Body of pancreas (tissue), 4 donors: ENCODE measurements around the gene MAPT. TPM values are rescaled to one million over a fixed set of nuclear protein-coding genes. Genes with fewer than 3 reads are reported as not detected.

Source experiments
- ATAC-seq: fragments of 150-250 bp; one replicate; pipeline ENCODE4 v1.9.1; 2016
- DNase-seq, 4 donors: peaks; one replicate each; pipeline ENCODE4 v3.0.0-alpha.2; 2019
- H3K27ac ChIP-seq, 4 donors: fragments of 200-600 bp; sonication (generic); 1 replicate in 3 of 4; 2 replicates in 1 of 4; pipeline versions ENCODE4 v1.5.1 to v1.6.1; 2016 to 2019; ENCODE audit warnings: mild to moderate bottlenecking in 1 of 4, mixed read lengths in 1 of 4, moderate library complexity in 1 of 4
- H3K27me3 ChIP-seq, 2 donors: fragments of 200-600 bp; sonication (generic); one replicate each; pipeline ENCODE4 v1.6.0; 2016; ENCODE audit warnings: mild to moderate bottlenecking in 1 of 2
- H3K36me3 ChIP-seq, 2 donors: fragments of 200-600 bp; sonication (generic); replicated peaks in 1 of 2; 2 replicates each; pipeline ENCODE4 v1.5.1; 2016; ENCODE audit warnings: low read depth in 2 of 2; ENCODE audit not compliant: insufficient read depth in 1 of 2
- H3K4me1 ChIP-seq: fragments of 200-600 bp; sonication (generic); one replicate; pipeline ENCODE4 v1.6.0; 2016
- H3K4me3 ChIP-seq, 2 donors: fragments of 200-600 bp; sonication (generic); 1 replicate in 1 of 2; 2 replicates in 1 of 2; pipeline ENCODE4 v1.5.1; 2016 to 2019
- H3K9me3 ChIP-seq, 3 donors: fragments of 200-600 bp; sonication (generic); 1 replicate in 2 of 3; 2 replicates in 1 of 3; pipeline ENCODE4 v1.5.1; 2016
- POLR2A ChIP-seq, 3 donors: fragments of 450-650 bp; IDR thresholded peaks; one replicate each; pipeline ENCODE4 v1.6.1; 2016; ENCODE audit warnings: antibody characterized with exemption in 3 of 3, mild to moderate bottlenecking in 2 of 3
- WGBS, 2 donors: methylation state at CpG; one replicate each; pipeline ENCODE4 v1.1.5; 2017; 5-methylcytosine and 5-hydroxymethylcytosine counted together
- intact Hi-C: fragments of 100-400 bp; cut with DNase I; formaldehyde crosslinking; loops from one replicate; pipeline ENCODE4 v1.15.1; 2023
- total RNA-seq, 2 donors: library from RNA; depleted of rRNA; stranded (reverse); fragments of >200 nt; gene quantifications; one replicate each; pipeline ENCODE4 v1.1.0, GENCODE V29; 2016
- TF ChIP-seq, protein P1 (sequence below), 7 experiments: fragments of 450-650 bp in 4 of 7; fragments of 200-600 bp in 3 of 7; sonication (generic) in 3 of 7; IDR thresholded peaks; one replicate each; pipeline ENCODE4 v1.5.1; 2016 to 2019; ENCODE audit warnings: antibody characterized with exemption in 7 of 7

The MAPT gene
- total RNA-seq, 2 donors from 2014 or later: 1.6 to 2.3 TPM

DNA sequence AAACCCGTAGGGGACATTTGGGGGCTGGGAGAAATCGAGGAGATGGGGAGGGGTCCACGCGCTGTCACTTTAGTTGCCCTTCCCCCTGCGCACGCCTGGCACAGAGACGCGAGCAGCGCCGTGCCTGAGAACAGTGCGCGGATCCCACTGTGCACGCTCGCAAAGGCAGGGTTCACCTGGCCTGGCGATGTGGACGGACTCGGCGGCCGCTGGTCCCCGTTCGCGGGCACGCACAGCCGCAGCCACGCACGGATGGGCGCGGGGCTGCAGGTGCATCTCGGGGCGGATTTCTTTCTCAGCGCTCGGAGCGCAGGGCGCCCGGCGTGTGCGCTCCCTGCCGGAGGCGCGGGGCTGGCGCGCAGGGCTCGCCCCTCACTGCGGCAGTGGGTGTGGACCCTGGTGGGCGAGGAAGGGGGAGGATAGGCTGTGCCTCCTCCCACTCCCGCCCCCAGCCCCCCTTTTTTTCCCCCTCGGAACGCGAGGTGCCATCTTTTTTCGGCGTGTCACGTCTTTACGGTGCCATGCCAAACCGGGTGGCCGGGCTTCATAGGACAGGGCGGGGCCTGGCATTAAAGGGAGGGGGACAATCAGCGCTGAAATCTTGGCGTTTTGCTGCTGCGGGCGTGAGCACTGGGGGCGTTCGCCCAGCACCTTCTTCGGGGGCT, 1.1 kb downstream of the MAPT start:
- Histone ChIP-seq H3K27me3 (peaks cover 0 to 21% of the 10 kb centered on the region in 2 donors), H3K36me3 (no peaks in the 10 kb centered on the region), H3K27ac (no peak overlapping the region), H3K9me3 (no peaks in the 10 kb centered on the region), H3K4me3 (peak overlapping the region in 1 of 2 donors; percentile 9), H3K4me1 (peaks cover 37% of the 10 kb centered on the region)
- ATAC-seq (no peak), DNase-seq (peak in 2 of 4 donors; percentile 19 to 20)
- 0 to 1% methylated on average over 22 to 62 of the region's 63 CpGs for WGBS, 2 donors
- TF ChIP-seq, protein P1, sequence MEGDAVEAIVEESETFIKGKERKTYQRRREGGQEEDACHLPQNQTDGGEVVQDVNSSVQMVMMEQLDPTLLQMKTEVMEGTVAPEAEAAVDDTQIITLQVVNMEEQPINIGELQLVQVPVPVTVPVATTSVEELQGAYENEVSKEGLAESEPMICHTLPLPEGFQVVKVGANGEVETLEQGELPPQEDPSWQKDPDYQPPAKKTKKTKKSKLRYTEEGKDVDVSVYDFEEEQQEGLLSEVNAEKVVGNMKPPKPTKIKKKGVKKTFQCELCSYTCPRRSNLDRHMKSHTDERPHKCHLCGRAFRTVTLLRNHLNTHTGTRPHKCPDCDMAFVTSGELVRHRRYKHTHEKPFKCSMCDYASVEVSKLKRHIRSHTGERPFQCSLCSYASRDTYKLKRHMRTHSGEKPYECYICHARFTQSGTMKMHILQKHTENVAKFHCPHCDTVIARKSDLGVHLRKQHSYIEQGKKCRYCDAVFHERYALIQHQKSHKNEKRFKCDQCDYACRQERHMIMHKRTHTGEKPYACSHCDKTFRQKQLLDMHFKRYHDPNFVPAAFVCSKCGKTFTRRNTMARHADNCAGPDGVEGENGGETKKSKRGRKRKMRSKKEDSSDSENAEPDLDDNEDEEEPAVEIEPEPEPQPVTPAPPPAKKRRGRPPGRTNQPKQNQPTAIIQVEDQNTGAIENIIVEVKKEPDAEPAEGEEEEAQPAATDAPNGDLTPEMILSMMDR (IDR thresholded peaks at IDR 0.05): no peak
- TF ChIP-seq POLR2A (IDR thresholded peaks at IDR 0.05): no peak
- intact Hi-C loops: no loop called here

DNA sequence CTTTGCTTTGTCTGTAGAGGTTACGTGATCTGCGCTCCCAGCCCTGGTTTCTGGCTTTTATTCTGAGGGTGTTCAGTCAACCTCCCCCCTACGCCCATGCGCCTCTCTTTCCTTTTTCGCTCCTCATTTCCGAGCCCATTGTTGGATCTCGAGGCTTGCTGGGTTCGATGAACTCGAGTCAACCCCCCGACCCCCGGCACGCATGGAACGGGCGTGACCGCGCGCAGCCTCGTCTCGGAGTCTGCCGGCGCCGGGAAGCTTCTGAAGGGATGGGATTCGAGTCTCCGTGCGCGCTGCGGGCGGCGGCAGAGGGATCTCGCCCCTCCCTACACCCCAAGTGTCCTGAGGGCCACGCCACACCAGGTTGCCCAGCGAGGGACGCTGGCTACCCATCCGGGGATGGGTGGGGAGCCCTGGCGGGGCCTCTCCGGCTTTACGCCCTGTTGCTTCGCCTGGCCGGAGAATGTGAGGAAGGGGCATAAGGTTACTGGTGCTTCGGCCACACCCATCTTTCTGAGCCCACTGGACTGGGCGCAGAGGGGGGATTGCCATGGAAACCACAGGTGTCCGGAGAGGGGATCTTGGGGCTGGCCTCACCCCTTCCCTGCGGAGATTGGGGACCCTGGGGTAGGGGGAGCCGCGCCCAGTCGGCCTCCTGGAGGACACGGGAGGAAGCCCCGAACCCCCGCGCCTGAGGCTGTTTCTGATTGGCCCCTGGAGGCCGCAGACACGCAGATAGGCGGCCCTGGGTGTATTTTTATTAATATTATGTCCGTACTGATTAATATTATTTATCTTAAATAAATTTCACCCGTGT, 1.8 kb downstream of the MAPT start:
- Histone ChIP-seq H3K36me3 (no peaks in the 10 kb centered on the region), H3K4me1 (peaks cover 37% of the 10 kb centered on the region), H3K4me3 (no peak overlapping the region), H3K27me3 (peaks cover 0 to 21% of the 10 kb centered on the region in 2 donors), H3K27ac (no peak overlapping the region), H3K9me3 (no peaks in the 10 kb centered on the region)
- TF ChIP-seq POLR2A (IDR thresholded peaks at IDR 0.05): no peak
- intact Hi-C loops: no loop called here
- DNase-seq: no peak
- no peak for ATAC-seq
- 3 to 6% methylated on average over 19 to 51 of the region's 55 CpGs for WGBS, 2 donors

DNA sequence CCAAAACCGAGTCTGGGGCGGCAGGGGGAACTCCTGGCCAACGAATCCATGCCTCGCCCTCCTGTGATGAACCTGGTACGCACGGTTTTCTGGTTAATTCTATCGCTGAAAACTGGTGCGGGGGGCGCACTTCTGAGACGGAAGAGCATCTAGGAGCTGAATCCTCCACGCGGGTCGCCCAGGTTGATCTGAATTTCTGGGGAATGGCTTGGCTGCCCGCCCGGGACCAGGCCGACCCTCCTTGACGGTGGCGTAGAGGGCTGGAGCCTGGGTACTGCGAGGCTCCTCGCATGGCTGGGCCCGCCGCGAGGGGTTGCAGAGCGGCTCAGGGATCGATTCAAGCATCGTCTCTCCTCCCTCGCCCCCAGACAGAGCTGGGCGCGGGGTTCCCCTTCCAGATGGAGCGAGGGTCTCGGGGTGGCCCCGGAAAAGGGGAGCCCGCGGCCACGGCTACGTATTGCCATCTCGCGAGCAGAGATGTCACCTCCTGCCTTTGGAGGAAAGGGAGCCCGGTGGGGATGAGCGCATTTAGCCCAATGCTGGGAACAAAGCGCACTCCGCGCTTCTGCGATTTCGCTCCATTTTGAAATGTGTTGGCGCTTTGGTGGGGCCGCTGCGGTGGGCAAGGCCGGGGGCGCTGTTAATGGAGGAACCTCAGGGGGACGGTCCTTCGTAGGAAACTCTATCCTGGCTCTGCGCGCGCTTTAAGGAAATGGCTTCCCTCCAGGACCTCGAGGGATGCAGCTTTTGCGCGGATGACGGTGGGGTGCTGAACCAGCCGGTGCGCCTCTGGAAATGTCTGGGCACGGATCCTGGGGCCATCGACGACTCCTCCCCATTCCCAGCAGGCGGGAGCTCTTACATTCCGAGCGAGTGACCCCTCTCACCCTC, 2.7 kb downstream of the MAPT start:
- Histone ChIP-seq H3K27ac (no peak overlapping the region), H3K4me3 (no peak overlapping the region), H3K36me3 (no peaks in the 10 kb centered on the region), H3K27me3 (peaks cover 0 to 21% of the 10 kb centered on the region in 2 donors), H3K9me3 (no peaks in the 10 kb centered on the region), H3K4me1 (peaks cover 37% of the 10 kb centered on the region)
- ATAC-seq (no peak), DNase-seq (no peak)
- TF ChIP-seq, protein P1 (IDR thresholded peaks at IDR 0.05): no peak
- TF ChIP-seq POLR2A (IDR thresholded peaks at IDR 0.05): no peak
- intact Hi-C loops: no loop called here
- WGBS, 2 donors: 4% methylated on average over 24 to 67 of the region's 67 CpGs

DNA sequence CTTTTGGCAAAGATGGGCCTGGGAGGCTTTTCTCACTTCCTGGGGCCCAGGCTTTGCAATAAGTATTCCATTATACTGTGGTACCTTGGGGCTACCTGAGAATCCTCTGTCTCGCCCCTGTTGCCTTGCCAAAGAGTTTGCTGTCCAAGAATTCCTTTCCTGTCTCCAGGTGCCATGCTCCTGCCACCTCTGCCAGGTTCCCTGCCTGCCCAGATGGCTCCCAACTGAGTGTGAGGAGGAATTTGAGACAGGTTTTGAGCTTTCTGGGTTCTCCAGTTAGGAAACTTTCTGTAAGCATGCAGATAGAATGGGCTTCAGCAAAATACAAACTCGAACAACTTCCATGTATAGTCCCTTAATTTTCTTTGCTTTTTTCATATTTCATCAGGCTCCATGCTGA, 5.8 kb downstream of the MAPT start:
- Histone ChIP-seq H3K4me3 (no peak overlapping the region), H3K36me3 (no peaks in the 10 kb centered on the region), H3K9me3 (no peaks in the 10 kb centered on the region), H3K27me3 (peaks cover 0 to 21% of the 10 kb centered on the region in 2 donors), H3K4me1 (peaks cover 31% of the 10 kb centered on the region), H3K27ac (no peak overlapping the region)
- WGBS, 2 donors: 59 to 70% methylated on average over 2 of the region's 2 CpGs
- DNase-seq (no peak), ATAC-seq (no peak)
- intact Hi-C loops: no loop called here
- no peak for TF ChIP-seq POLR2A (IDR thresholded peaks at IDR 0.05)
- TF ChIP-seq, protein P1 (IDR thresholded peaks at IDR 0.05): no peak
